Measurements from ENCODE around the gene ERAL1.
"Not testable (repeated sequence)": the region's sequence is repeated elsewhere in the genome, so short reads cannot be mapped to it uniquely, and the experiment has no call there.

Gene ERAL1

GRCh38 chr17:28854457-28855335 lies at the start of gene ERAL1:
Gene ERAL1 (plus strand): TSS chr17:28855016. CDS start chr17:28855035, 19 bp downstream.
- peak; percentile 71 for DNase-seq

GRCh38 chr17:28807925-28808634 lies 46.7 kb upstream of the ERAL1 start:
- no peak for DNase-seq

DNA sequence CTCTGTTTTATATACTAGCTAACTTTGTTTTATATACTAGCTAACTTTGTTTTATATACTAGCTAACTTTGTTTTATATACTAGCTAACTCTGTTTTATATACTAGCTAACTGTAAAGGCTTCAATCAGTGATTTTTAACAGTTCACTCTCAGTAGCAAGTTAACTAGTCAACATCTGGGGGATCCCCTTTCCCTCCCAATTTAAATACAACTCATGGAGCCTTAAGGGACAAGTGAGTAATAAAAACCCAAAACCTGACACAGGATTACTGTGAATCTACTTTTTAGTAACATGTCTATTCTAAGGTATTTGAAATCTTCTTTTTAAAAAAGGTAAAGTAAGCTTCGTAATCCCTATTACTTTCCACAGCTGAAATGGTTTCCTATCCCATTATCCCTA lies 44.4 kb upstream of the ERAL1 start:
- DNase-seq: no peak

- DNase-seq: no peak
Observed at GRCh38 chr17:28811651-28812090, 43.1 kb upstream of the ERAL1 start.

DNA sequence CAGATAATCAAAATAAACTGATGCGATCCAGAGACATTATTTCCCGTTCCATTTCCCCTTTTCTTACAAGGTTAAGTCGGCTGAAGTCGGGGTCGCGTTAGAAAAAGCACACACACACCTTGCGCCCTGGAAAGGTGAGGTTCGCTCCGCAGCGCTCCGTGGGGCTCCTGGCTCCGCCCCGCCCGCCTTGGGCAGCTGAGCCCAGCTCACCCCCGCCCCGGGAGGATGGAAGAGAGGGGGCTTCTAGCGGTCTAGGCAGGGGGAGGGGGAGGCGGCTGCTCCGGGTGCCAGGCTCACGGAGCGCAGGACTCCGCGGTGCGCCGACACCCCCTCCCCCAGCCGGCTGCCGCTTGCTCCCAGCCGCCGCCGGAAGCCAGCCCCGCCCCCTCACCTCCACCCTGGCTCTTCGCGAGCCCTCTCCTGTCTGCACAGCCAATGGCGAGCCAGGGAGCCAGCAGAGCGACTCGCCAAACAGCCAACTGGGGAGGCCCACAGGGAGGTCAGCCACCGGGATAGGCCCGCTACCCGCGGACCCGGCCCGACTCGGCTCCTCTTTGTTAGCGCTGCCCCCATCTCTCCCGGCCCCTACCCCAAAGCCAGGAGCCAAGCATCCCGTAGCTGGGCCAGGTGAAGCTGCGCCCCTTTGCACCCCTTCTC lies 42.6 kb upstream of the ERAL1 start:
- peak; percentile 89 for DNase-seq

GRCh38 chr17:28812748-28813377 lies 42.0 kb upstream of the ERAL1 start:
- no peak for DNase-seq

- DNase-seq: no peak
Observed at GRCh38 chr17:28816540-28816939, 38.3 kb upstream of the ERAL1 start.

DNA sequence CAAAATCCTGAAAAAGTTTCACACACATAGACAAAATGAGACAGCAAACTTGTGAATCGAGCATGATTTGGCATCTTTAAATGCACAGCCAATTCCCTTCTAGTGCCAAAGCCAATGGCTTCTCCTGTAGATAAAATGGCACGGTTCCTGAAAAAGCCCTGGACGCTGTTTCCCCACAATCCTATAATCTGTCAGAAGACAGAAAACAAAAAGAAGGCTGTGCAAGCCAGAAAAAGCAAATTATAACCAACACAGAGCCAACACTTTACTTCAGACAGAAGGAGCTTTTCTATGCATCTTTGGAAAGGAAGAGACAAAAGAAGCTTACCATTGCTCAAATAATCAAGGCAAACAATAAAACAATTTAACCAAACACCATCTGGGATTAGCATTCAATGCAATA lies 36.0 kb upstream of the ERAL1 start:
- DNase-seq: no peak

DNA sequence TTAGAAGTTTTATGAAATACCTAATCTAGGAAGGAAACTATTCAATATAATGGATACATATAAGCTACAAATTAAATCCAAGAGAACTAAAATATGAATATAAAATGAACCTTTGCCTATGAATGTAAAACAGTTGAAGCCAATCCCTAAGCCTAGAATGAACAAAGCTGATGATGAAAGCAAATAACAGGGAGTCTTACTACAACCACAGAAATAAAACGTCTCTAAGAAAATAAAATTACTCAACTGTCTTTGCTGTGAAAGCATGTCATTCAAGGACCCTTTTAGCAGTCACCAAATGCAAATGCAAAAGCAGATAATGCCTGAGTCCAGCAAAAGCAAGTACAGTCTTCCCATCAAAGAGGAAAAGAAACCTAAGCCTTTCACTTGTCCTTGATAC lies 35.2 kb upstream of the ERAL1 start:
- no peak for DNase-seq

DNA sequence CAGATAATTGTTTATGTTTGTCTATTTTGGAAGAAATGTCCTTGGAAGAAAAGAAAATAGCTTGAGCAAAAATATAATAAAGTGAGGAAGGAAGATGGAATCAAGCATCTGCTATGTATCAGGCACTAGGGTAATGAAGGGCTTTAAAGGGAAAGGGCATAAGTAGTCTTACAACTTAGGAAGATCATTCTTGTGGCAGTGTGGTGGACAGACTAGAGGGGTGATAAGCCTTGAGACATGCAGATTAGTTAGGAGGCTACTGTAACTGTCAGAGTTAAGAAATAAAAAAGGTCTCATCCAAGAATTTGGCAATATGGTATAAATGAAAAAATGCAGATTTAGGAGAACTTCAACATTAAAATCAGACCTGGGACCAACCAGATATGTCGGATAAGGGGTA lies 27.1 kb upstream of the ERAL1 start:
- no peak for DNase-seq

- DNase-seq: no peak
Observed at GRCh38 chr17:28828294-28829040, 26.3 kb upstream of the ERAL1 start.

DNA sequence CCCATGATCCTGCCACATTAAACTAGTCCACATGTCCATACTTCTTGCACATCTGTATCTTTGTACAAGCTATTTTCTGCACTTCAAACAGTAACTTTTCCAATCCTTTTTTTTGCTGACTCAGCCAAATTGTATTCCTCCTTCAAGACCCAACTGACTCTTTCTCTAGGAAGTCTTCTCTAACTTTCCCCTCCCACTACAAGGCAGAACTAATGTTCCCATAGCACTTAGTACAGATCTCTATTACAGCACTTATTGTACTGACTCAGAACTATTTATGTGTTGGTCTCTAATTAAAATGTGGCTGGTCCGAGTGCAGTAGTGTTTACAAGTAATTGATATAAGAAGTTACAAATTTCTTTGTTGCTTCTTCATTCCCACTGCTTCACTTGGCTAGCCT lies 20.4 kb upstream of the ERAL1 start:
- DNase-seq: no peak

DNA sequence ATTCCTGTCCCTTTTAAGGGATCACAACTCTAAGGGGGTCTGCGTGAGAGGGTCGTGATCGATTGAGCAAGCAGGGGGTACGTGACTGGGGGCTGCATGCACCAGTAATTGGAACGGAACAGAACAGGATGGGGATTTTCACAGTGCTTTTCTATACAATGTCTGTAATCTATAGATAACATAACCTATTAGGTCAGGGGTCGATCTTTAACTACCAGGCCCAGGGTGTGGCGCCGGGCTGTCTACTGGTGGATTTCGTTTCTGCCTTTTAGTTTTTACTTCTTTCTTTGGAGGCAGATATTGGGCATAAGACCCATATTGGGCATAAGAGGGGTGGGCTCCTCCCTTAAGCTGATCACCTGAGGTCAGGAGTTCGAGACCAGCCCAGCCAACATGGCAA lies 18.3 kb upstream of the ERAL1 start:
- DNase-seq: not testable (repeated sequence)

- DNase-seq: no peak
Observed at GRCh38 chr17:28839221-28839620, 15.6 kb upstream of the ERAL1 start.

- DNase-seq: no peak
Observed at GRCh38 chr17:28841901-28842281, 12.9 kb upstream of the ERAL1 start.

DNA sequence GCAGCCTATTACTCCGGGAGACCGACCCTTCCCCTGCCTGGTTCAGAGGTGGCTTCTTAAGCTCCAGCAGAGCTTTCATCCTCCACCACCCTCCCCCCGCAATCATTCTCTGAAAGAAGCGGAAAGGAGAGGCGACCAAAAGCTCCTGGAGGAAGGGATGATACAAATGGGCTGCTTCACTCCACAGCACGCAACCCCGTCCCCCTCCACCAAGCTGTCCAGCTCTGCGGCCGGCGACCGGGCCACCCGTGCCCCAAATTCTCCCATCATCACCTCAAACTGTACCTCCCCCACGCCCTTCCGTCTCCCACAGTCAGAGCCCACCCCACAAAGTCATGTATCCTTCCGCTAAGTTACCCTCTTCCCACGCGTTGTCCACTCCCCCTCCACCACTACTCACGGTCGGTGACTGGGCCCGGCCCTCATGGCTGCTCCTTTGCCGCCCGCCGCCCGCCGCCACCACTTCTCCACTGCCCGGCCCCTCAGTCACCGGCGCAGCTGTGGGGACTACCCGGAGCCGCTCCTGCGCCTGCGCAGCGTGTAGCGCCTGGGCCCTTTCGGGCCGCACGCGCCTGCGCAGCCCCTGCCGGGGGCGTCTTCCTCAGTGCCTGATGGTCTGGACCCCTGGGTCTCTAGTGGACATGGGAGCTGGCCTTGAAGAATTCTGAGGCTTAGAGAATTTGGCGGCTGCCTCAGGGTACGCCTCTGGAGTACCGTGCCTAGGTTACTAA lies 12.4 kb upstream of the ERAL1 start, which contains the start of gene FAM222B:
Gene FAM222B (minus strand): TSS at position 509 of the 731 bp plus-strand sequence. CDS start 76,123 bp downstream, outside the sequence.
- DNase-seq: peak; percentile 57

DNA sequence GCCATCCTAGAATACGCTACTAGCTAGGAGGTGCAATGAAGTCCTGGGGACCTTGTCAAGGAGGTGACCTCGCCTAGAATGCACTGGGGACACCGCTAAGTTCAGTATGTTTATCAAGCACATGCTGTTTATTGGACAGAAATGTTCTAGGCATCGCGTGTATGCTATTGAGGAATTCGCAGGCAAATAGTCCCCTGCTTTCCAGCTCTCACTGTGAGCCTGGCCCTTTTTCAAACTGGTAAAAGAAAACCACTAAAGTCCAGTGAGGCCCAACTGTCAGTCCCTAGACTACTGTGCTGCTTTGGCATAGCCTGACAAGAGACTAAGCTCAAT lies 11.0 kb upstream of the ERAL1 start:
- DNase-seq: no peak

DNA sequence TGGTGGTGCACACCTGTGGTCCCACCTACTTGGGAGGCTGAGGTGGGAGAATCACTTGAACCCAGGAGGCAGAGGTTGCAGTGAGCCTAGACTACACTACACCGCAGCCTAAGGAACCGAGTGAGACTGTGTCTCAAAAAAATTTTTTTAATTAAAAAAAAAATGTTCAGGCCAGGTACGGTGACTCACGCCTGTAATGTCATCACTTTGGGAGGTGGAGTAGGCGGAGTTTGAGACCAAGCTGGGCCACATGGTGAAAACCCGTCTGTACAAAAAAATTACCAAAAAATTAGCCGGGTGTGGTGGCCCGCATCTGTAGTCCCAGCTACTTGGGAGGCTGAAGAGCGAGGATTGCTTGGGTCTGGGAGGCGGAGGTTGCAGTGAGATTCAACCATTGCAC lies 8.6 kb upstream of the ERAL1 start:
- DNase-seq: no peak

DNA sequence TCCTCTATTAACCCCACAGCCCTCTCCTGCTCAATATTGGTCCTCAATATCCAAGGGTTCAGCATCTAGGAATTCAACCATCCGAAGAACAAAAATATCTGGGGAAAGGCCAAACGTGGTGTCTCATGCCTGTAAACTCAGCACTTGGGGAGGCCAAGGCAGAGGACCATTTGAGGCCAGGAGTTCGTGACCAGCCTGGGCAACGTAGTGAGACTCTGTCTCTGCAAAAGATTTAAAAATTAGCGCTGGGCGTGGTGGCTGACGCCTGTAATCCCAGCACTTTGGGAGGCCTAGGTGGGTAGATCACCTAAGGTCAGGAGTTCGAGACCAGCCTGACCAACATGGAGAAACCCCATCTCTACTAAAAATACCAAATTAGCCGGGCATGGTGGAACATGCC lies 8.1 kb upstream of the ERAL1 start:
- DNase-seq: not testable (repeated sequence)

GRCh38 chr17:28848667-28849066 lies 6.1 kb upstream of the ERAL1 start:
- DNase-seq: not testable (repeated sequence)

DNA sequence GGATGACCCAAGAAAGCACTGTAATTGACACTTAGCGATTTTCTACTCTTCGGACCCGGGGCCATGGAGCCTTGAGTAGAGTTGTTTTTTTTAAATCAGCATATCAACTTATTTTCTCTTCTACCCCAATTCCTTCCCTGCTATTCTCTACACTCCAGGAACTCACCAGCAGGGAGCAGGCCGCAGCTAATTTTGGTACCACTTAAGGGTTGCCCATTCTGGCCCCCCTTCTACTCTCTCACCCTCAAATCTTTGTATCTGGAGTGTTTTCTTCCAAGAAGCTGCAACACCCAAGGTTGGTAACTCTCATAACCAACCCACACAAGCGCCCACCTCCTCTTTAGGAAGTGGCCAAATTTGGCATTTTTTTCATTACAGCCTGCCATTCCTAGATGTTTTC lies 5.5 kb upstream of the ERAL1 start:
- no peak for DNase-seq

DNA sequence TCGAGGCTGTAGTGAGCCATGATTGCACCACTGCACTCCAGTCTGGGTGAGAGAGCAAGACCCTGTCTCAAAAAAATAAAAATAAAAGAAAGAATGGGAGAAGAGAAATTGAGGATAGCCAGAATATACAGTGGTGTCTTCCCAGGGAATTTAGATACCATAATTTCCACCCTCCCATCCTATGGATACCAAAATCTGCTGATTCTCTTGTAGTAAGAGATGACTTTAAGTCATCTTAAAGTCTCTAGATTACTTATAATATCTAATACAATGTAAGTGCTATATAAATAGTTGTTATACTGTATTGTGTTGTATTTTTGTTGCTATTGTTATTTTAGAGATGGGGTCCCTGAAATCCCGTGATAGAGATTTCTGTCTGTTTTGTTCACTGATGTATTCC lies 1.5 kb upstream of the ERAL1 start:
- no peak for DNase-seq
